ENCODE results near the gene CHD8. TPM values are rescaled to one million over a fixed set of nuclear protein-coding genes. Genes with fewer than 3 reads are reported as not detected.

CHD8 gene
- total and polyA plus RNA-seq, 2 of the 13 experiments (the other 11 are each of a cell fraction or from before 2014, with no cell fraction given), result 35.1 to 79.6 TPM

GRCh38 chr14:21437063-21437901 is 18.6 kb downstream of the CHD8 start (continued):
- TF ChIP-seq SRSF1 (optimal IDR thresholded peaks at IDR 0.05; ENCODE audit: low read depth, low read length), result peak; percentile 97
- TF ChIP-seq ZBTB4 (CRISPR knock-in tag; IDR thresholded peaks at IDR 0.05; ENCODE audit: borderline replicate concordance), result 0 out of 2 replicates have a peak, but pooled peaks have one; percentile 70
- peak; percentile 96 for TF ChIP-seq ZNF414 (CRISPR knock-in tag; IDR thresholded peaks at IDR 0.05)
- TF ChIP-seq, protein P1, sequence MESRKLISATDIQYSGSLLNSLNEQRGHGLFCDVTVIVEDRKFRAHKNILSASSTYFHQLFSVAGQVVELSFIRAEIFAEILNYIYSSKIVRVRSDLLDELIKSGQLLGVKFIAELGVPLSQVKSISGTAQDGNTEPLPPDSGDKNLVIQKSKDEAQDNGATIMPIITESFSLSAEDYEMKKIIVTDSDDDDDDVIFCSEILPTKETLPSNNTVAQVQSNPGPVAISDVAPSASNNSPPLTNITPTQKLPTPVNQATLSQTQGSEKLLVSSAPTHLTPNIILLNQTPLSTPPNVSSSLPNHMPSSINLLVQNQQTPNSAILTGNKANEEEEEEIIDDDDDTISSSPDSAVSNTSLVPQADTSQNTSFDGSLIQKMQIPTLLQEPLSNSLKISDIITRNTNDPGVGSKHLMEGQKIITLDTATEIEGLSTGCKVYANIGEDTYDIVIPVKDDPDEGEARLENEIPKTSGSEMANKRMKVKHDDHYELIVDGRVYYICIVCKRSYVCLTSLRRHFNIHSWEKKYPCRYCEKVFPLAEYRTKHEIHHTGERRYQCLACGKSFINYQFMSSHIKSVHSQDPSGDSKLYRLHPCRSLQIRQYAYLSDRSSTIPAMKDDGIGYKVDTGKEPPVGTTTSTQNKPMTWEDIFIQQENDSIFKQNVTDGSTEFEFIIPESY (CRISPR knock-in tag; IDR thresholded peaks at IDR 0.05), result no peak; the same call in 1 of the 2 replicates
- TF ChIP-seq TOE1 (CRISPR knock-in tag; IDR thresholded peaks at IDR 0.05), result peak; percentile 64; the same call in 1 of the 2 replicates
- no peak; the same call in 1 of the 2 replicates for TF ChIP-seq ZBTB49 (CRISPR knock-in tag; IDR thresholded peaks at IDR 0.05; ENCODE audit: borderline replicate concordance)
- 0 out of 2 replicates have a peak, but pooled peaks have one; percentile 58 for TF ChIP-seq GTF3A (CRISPR knock-in tag; conservative IDR thresholded peaks at IDR 0.05)
- TF ChIP-seq NCOA5 (CRISPR knock-in tag; IDR thresholded peaks at IDR 0.05), result no peak
- TF ChIP-seq ZNF431 (CRISPR knock-in tag; IDR thresholded peaks at IDR 0.05; ENCODE audit: borderline replicate concordance, low read depth), result no peak; the same call in none of the 2 replicates
- TF ChIP-seq STAT5B (CRISPR knock-in tag; IDR thresholded peaks at IDR 0.05), result peak; percentile 81; the same call in 1 of the 2 replicates
- TF ChIP-seq, protein P2, sequence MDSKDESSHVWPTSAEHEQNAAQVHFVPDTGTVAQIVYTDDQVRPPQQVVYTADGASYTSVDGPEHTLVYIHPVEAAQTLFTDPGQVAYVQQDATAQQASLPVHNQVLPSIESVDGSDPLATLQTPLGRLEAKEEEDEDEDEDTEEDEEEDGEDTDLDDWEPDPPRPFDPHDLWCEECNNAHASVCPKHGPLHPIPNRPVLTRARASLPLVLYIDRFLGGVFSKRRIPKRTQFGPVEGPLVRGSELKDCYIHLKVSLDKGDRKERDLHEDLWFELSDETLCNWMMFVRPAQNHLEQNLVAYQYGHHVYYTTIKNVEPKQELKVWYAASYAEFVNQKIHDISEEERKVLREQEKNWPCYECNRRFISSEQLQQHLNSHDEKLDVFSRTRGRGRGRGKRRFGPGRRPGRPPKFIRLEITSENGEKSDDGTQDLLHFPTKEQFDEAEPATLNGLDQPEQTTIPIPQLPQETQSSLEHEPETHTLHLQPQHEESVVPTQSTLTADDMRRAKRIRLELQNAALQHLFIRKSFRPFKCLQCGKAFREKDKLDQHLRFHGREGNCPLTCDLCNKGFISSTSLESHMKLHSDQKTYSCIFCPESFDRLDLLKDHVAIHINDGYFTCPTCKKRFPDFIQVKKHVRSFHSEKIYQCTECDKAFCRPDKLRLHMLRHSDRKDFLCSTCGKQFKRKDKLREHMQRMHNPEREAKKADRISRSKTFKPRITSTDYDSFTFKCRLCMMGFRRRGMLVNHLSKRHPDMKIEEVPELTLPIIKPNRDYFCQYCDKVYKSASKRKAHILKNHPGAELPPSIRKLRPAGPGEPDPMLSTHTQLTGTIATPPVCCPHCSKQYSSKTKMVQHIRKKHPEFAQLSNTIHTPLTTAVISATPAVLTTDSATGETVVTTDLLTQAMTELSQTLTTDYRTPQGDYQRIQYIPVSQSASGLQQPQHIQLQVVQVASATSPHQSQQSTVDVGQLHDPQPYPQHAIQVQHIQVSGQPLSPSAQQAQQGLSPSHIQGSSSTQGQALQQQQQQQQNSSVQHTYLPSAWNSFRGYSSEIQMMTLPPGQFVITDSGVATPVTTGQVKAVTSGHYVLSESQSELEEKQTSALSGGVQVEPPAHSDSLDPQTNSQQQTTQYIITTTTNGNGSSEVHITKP (CRISPR knock-in tag; IDR thresholded peaks at IDR 0.05; ENCODE audit: low read depth), result peak; percentile 93
- no peak for TF ChIP-seq ZFYVE20 (CRISPR knock-in tag; IDR thresholded peaks at IDR 0.05; ENCODE audit: borderline replicate concordance, low read depth)
